ENCODE results near the gene EPS15.

Gene EPS15

GRCh38 chr1:51331206-51332100 lies 187.6 kb downstream of the EPS15 start:
- H3K9me3 ChIP-seq (ENCODE audit: control insufficient read depth, insufficient read depth, low read depth, low read length), result no peaks in the 10 kb centered on the region
- no peak overlapping the region for H3K4me3 ChIP-seq (ENCODE audit: low read depth, low read length)
- no peaks in the 10 kb centered on the region for H3K36me3 ChIP-seq (ENCODE audit: control insufficient read depth in 2 of 2, insufficient read depth in 1 of 2, low read length in 2 of 2)
- ChIA-PET CTCF (interaction anchor here (0.5 to 1.4 kb wide), 7 partner anchors 9 to 999 kb away, joined by 3 to 5 read pairs (median 4); no protein-coding TSS in a partner anchor), POLR2A (interaction anchor here (0.7 to 1.7 kb wide), 4 partner anchors 94 to 361 kb away, joined by 3 to 5 read pairs (median 4); partner anchors contain the start of genes CDKN2C, EPS15 and RNF11)
- peaks cover 6% of the 10 kb centered on the region; the same call in 1 of the 2 replicates for H3K4me1 ChIP-seq (ENCODE audit: control insufficient read depth, insufficient read depth, low read length)
- H3K27ac ChIP-seq (ENCODE audit: extremely low read depth, low read depth, low read length), result peak overlapping the region; percentile 81; the same call in 1 of the 2 replicates
- TF ChIP-seq ZNF23 (tag by site-specific recombination; IDR thresholded peaks at IDR 0.05; ENCODE audit: borderline replicate concordance), result no peak
- no peak for TF ChIP-seq ZNF138 (tag by site-specific recombination; IDR thresholded peaks at IDR 0.05; ENCODE audit: borderline replicate concordance)
- 0 out of 2 replicates have a peak, but pooled peaks have one; percentile 17 for TF ChIP-seq ZNF639 (tag by site-specific recombination; IDR thresholded peaks at IDR 0.05)
- TF ChIP-seq ZNF155 (tag by site-specific recombination; IDR thresholded peaks at IDR 0.05), result no peak
- peak; percentile 19; the same call in 1 of the 2 replicates for TF ChIP-seq KLF10 (tag by site-specific recombination; IDR thresholded peaks at IDR 0.05)
- TF ChIP-seq ZNF843 (tag by site-specific recombination; IDR thresholded peaks at IDR 0.05), result no peak
- no peak for TF ChIP-seq HIC1 (tag by site-specific recombination; IDR thresholded peaks at IDR 0.05)
- peak; percentile 26; the same call in 1 of the 2 replicates for TF ChIP-seq ZNF394 (tag by site-specific recombination; IDR thresholded peaks at IDR 0.05; ENCODE audit: borderline replicate concordance)
- TF ChIP-seq ZNF266 (tag by site-specific recombination; IDR thresholded peaks at IDR 0.05; ENCODE audit: low read depth), result no peak
- no peak for TF ChIP-seq ZNF654 (tag by site-specific recombination; IDR thresholded peaks at IDR 0.05; ENCODE audit: low read depth)
- no peak for TF ChIP-seq ZNF521 (tag by site-specific recombination; IDR thresholded peaks at IDR 0.05)
- TF ChIP-seq ZBTB48 (tag by site-specific recombination; IDR thresholded peaks at IDR 0.05), result no peak
- no peak for TF ChIP-seq ZNF133 (tag by site-specific recombination; IDR thresholded peaks at IDR 0.05)
- no peak for TF ChIP-seq ZNF169 (tag by site-specific recombination; IDR thresholded peaks at IDR 0.05)
- no peak for TF ChIP-seq ZNF529 (tag by site-specific recombination; IDR thresholded peaks at IDR 0.05; ENCODE audit: insufficient replicate concordance)
- TF ChIP-seq ZSCAN23 (tag by site-specific recombination; IDR thresholded peaks at IDR 0.05), result no peak
- no peak for TF ChIP-seq ZNF561 (tag by site-specific recombination; IDR thresholded peaks at IDR 0.05; ENCODE audit: borderline replicate concordance)
- TF ChIP-seq ZNF10 (tag by site-specific recombination; IDR thresholded peaks at IDR 0.05), result 0 out of 2 replicates have a peak, but pooled peaks have one; percentile 9
- peak; percentile 60; the same call in 1 of the 2 replicates for TF ChIP-seq ZNF366 (tag by site-specific recombination; conservative IDR thresholded peaks at IDR 0.05)
- no peak for TF ChIP-seq ZFP3 (tag by site-specific recombination; IDR thresholded peaks at IDR 0.05; ENCODE audit: low read depth)
- TF ChIP-seq YY2 (tag by site-specific recombination; IDR thresholded peaks at IDR 0.05), result 0 out of 2 replicates have a peak, but pooled peaks have one; percentile 43
- TF ChIP-seq ZNF223 (tag by site-specific recombination; IDR thresholded peaks at IDR 0.05), result no peak
- TF ChIP-seq ZXDB (tag by site-specific recombination; IDR thresholded peaks at IDR 0.05), result 0 out of 2 replicates have a peak, but pooled peaks have one; percentile 29
- TF ChIP-seq ZNF398 (tag by site-specific recombination; IDR thresholded peaks at IDR 0.05), result no peak
- no peak for TF ChIP-seq SETDB1 (IDR thresholded peaks at IDR 0.05; ENCODE audit: insufficient read length, low read length)
- TF ChIP-seq ZBTB20 (tag by site-specific recombination; IDR thresholded peaks at IDR 0.05), result peak; percentile 48; the same call in 1 of the 2 replicates
- no peak for TF ChIP-seq ZNF18 (tag by site-specific recombination; IDR thresholded peaks at IDR 0.05)
- peak; percentile 33; the same call in 1 of the 2 replicates for TF ChIP-seq GLIS2 (tag by site-specific recombination; IDR thresholded peaks at IDR 0.05)
- TF ChIP-seq ZIC2 (tag by site-specific recombination; IDR thresholded peaks at IDR 0.05), result no peak
